NCI-H1436 treated with DMSO at 0.1 percent for 48 hours (cell line): Measurements from ENCODE around the gene LAMC3.

Source experiments
- DNase-seq: peaks from one replicate; lab custom pipeline; 2025; lab: John Stamatoyannopoulos, UW

Gene LAMC3

GRCh38 chr9:130979591-130980385 lies 29.2 kb upstream of the LAMC3 start:
- DNase-seq: no peak

GRCh38 chr9:130980526-130980925 lies 28.4 kb upstream of the LAMC3 start:
- no peak for DNase-seq

- DNase-seq: no peak
Measured at GRCh38 chr9:130981002-130981755, 27.8 kb upstream of the LAMC3 start.

- no peak for DNase-seq
Measured at GRCh38 chr9:130981756-130982137, 27.2 kb upstream of the LAMC3 start.

- no peak for DNase-seq
Measured at GRCh38 chr9:130982636-130983358, 26.2 kb upstream of the LAMC3 start.

GRCh38 chr9:130983359-130983670 lies 25.7 kb upstream of the LAMC3 start:
- DNase-seq: no peak

- no peak for DNase-seq
Measured at GRCh38 chr9:130983970-130984369, 25.0 kb upstream of the LAMC3 start.

GRCh38 chr9:130984521-130984920 lies 24.5 kb upstream of the LAMC3 start:
- no peak for DNase-seq

GRCh38 chr9:130985029-130985428 lies 23.9 kb upstream of the LAMC3 start:
- no peak for DNase-seq

- no peak for DNase-seq
Measured at GRCh38 chr9:130985606-130986162, 23.3 kb upstream of the LAMC3 start.

GRCh38 chr9:130986356-130986965 lies 22.5 kb upstream of the LAMC3 start:
- DNase-seq: no peak

GRCh38 chr9:130987054-130987453 lies 21.9 kb upstream of the LAMC3 start:
- no peak for DNase-seq

- DNase-seq: no peak
Measured at GRCh38 chr9:130987738-130988399, 21.1 kb upstream of the LAMC3 start.

GRCh38 chr9:130988400-130988747 lies 20.6 kb upstream of the LAMC3 start:
- no peak for DNase-seq

- DNase-seq: no peak
Measured at GRCh38 chr9:130988905-130989304, 20.1 kb upstream of the LAMC3 start.

- DNase-seq: no peak
Measured at GRCh38 chr9:130989391-130989790, 19.6 kb upstream of the LAMC3 start.

- DNase-seq: no peak
Measured at GRCh38 chr9:130989891-130990290, 19.1 kb upstream of the LAMC3 start.

- DNase-seq: no peak
Measured at GRCh38 chr9:130990306-130990977, 18.5 kb upstream of the LAMC3 start.

GRCh38 chr9:130990978-130991777 lies 17.8 kb upstream of the LAMC3 start:
- no peak for DNase-seq
